CD4-positive, alpha-beta T cell treated with Interleukin-4 for 4 hours (primary cell): ENCODE measurements around the gene COPS7A.
A peak's percentile ranks its signal among the peaks of the same experiment; 100 is the strongest.

Experiments
- DNase-seq: peaks from one replicate; pipeline ENCODE4 v3.0.0-alpha.2; 2020

COPS7A gene

GRCh38 chr12:6771091-6771495 is 47.2 kb downstream of the COPS7A start:
- no peak for DNase-seq

GRCh38 chr12:6771509-6772330 is 47.9 kb downstream of the COPS7A start:
- DNase-seq: no peak

- no peak for DNase-seq
Measured at GRCh38 chr12:6772331-6772695, 48.5 kb downstream of the COPS7A start, which contains the start of gene LAG3. TSS of gene LAG3 (plus strand) at chr12:6772520. CDS start at chr12:6772853, 333 bp downstream.

- DNase-seq: no peak
Measured at GRCh38 chr12:6772726-6773589, 49.1 kb downstream of the COPS7A start.

GRCh38 chr12:6773590-6774351 is 49.9 kb downstream of the COPS7A start:
- no peak for DNase-seq

GRCh38 chr12:6774499-6775062 is 50.7 kb downstream of the COPS7A start:
- peak; percentile 64 for DNase-seq

GRCh38 chr12:6775185-6776174 is 51.6 kb downstream of the COPS7A start:
- DNase-seq: no peak

GRCh38 chr12:6777386-6777785 is 53.5 kb downstream of the COPS7A start:
- no peak for DNase-seq

GRCh38 chr12:6778217-6778573 is 54.3 kb downstream of the COPS7A start:
- no peak for DNase-seq

- DNase-seq: peak; percentile 85
Measured at GRCh38 chr12:6778574-6779550, 55.0 kb downstream of the COPS7A start.

GRCh38 chr12:6779708-6780432 is 56.0 kb downstream of the COPS7A start:
- DNase-seq: no peak

GRCh38 chr12:6780573-6780972 is 56.7 kb downstream of the COPS7A start:
- no peak for DNase-seq
